ENCODE measurements around the gene HBZ. TPM values are rescaled to one million over a fixed set of nuclear protein-coding genes. Genes with fewer than 3 reads are reported as not detected.
"Not testable (repeated sequence)": the region's sequence is repeated elsewhere in the genome, so short reads cannot be mapped to it uniquely, and the experiment has no call there.

HBZ gene
- total RNA-seq, 3 donors from 2014 or later, result not detected

- Histone ChIP-seq H3K4me3 (no peak overlapping the region), H3K9me3 (no peaks in the 10 kb centered on the region), H3K27ac (no peak overlapping the region), H3K27me3 (no peaks in the 10 kb centered on the region), H3K36me3 (peaks cover 11% of the 10 kb centered on the region), H3K4me1 (no peaks in the 10 kb centered on the region)
- no peak for DNase-seq (ENCODE audit: low spot score in 2 of 2)
- intact Hi-C loops (cut with DNase I; ENCODE audit: low total_unique reads), result no loop called here
- TF ChIP-seq CTCF (IDR thresholded peaks at IDR 0.05), result no peak
- TF ChIP-seq POLR2A (IDR thresholded peaks at IDR 0.05), result no peak
- TF ChIP-seq POLR2AphosphoS5 (IDR thresholded peaks at IDR 0.05), result no peak
These were observed 50.8 kb downstream of the HBZ start for GRCh38 chr16:203246-203645.

- intact Hi-C loops (cut with DNase I; ENCODE audit: low total_unique reads); H3K27ac ChIP-seq; DNase-seq (ENCODE audit: low spot score in 2 of 2); H3K4me3 ChIP-seq; H3K4me1 ChIP-seq; H3K27me3 ChIP-seq; H3K9me3 ChIP-seq: not testable (repeated sequence)
- H3K36me3 ChIP-seq, result peaks cover 15% of the 10 kb centered on the region
These were observed 51.6 kb downstream of the HBZ start for GRCh38 chr16:204046-204445.

Other genes with a start within 250 kb of the HBZ start
- gene POLR3K, start 99.0 kb upstream of the HBZ start, total RNA-seq, result 1 to 10 TPM; 3.8 to 6.9 (median 6.6) TPM
- gene SNRNP25, start 98.8 kb upstream of the HBZ start, total RNA-seq, result 10 to 100 TPM; 17.4 to 23.9 (median 17.9) TPM
- 10 to 100 TPM; 29.0 to 43.3 (median 42.6) TPM for gene RHBDF1, start 80.0 kb upstream of the HBZ start, total RNA-seq
- gene MPG, start 74.4 kb upstream of the HBZ start, total RNA-seq, result 100 to 1,000 TPM in 1 of 3 donors, 10 to 100 TPM in 2; 86.9 to 112 (median 89.1) TPM
- gene NPRL3, start 14.0 kb upstream of the HBZ start, total RNA-seq, result 10 to 100 TPM; 14.2 to 23.4 (median 22.3) TPM
- 1 to 10 TPM in 1 of 3 donors, not detected in 2; 1.3 TPM for gene HBM, start 13.3 kb downstream of the HBZ start, total RNA-seq
- 10 to 100 TPM; 46.4 to 83.6 (median 52.2) TPM for gene HBA2, start 20.2 kb downstream of the HBZ start, total RNA-seq
- gene HBA1, start 24.0 kb downstream of the HBZ start, total RNA-seq, result 10 to 100 TPM in 2 of 3 donors, 1 to 10 TPM in 1; 5.6 to 15.2 (median 10.4) TPM
- gene HBQ1, start 27.8 kb downstream of the HBZ start, total RNA-seq, result not detected
- 100 to 1,000 TPM in 2 of 3 donors, 10 to 100 TPM in 1; 60.6 to 135 (median 107) TPM for gene LUC7L, start 76.8 kb downstream of the HBZ start, total RNA-seq
- 10 to 100 TPM; 40.6 to 69.3 (median 44.1) TPM for gene FAM234A, start 82.2 kb downstream of the HBZ start, total RNA-seq
- 1 to 10 TPM; 3.1 to 7.5 (median 5.9) TPM for gene RGS11, start 123.3 kb downstream of the HBZ start, total RNA-seq
- gene ARHGDIG, start 127.9 kb downstream of the HBZ start, total RNA-seq, result 1 to 10 TPM in 2 of 3 donors, under 1 TPM in 1; 0.80 to 2.3 (median 1.6) TPM
- not detected for gene PDIA2, start 130.5 kb downstream of the HBZ start, total RNA-seq
- gene AXIN1, start 200.1 kb downstream of the HBZ start, total RNA-seq, result 10 to 100 TPM; 16.5 to 22.6 (median 22.4) TPM
- gene MRPL28, start 217.9 kb downstream of the HBZ start, total RNA-seq, result 10 to 100 TPM; 67.0 to 78.7 (median 69.0) TPM
- gene PGAP6, start 229.3 kb downstream of the HBZ start, total RNA-seq, result 10 to 100 TPM; 24.5 to 49.5 (median 36.7) TPM
- 100 to 1,000 TPM in 1 of 3 donors, 10 to 100 TPM in 2; 46.5 to 118 (median 78.0) TPM for gene NME4, start 244.6 kb downstream of the HBZ start, total RNA-seq
- gene DECR2, start 249.2 kb downstream of the HBZ start, total RNA-seq, result 10 to 100 TPM; 19.4 to 30.5 (median 28.7) TPM

All from breast epithelium (tissue), 4 donors.